GM08714 (cell line): ENCODE results near the gene CCDC127.

Source experiments
- H3K4me3 ChIP-seq: fragments of 200-500 bp; sonication (Bioruptor generic); 2 replicates; pipeline ENCODE4 v1.5.1; 2014; ENCODE audit warnings: mild to moderate bottlenecking, low read length, inconsistent platforms
- ZNF274 ChIP-seq: IDR thresholded peaks from 2 replicates; pipeline ENCODE4 v1.6.1; 2012; ENCODE audit warnings: mild to moderate bottlenecking, low read depth, low read length

Gene CCDC127

DNA sequence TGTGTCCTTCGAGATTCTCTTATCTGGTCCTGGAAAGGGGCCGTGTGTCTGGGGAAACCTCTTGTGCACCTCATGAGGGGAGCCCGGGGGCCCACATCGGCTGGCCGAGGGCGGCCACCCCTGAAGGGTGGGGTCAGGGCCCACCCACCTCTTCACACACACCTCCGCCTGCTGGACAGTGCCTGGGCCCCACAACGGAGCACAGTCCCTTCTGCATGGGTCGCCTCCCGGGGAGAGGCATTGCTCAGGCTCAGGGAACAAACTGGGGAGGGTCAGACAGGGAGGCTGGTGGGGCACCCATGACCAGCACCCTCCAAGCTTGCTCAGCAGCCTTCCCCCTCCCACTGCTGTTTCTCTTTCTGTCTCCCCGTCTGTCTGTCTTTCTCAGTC lies 28.0 kb downstream of the CCDC127 start:
- H3K4me3 ChIP-seq: no peak overlapping the region
- no peak for TF ChIP-seq ZNF274

DNA sequence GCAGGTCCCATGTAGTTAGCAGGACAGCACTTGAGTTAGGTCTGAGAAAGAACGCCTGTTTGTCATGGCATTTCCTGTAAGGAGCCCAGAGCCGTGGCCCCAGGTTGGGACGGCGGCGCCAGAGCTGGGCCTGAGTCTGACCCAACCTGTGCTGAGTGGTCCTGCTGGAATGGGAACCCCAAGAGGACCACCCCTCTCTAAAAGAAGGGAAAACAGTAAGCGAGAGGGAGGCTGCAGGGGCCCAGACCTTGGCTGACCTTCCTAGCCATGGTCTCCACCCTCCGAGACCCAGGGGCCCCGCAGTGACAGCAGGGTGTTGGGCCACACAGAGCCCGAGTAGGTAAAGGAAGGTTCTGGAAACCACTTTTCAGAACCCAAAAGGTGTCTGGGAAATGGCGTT lies 28.5 kb downstream of the CCDC127 start:
- no peak overlapping the region for H3K4me3 ChIP-seq
- no peak for TF ChIP-seq ZNF274

DNA sequence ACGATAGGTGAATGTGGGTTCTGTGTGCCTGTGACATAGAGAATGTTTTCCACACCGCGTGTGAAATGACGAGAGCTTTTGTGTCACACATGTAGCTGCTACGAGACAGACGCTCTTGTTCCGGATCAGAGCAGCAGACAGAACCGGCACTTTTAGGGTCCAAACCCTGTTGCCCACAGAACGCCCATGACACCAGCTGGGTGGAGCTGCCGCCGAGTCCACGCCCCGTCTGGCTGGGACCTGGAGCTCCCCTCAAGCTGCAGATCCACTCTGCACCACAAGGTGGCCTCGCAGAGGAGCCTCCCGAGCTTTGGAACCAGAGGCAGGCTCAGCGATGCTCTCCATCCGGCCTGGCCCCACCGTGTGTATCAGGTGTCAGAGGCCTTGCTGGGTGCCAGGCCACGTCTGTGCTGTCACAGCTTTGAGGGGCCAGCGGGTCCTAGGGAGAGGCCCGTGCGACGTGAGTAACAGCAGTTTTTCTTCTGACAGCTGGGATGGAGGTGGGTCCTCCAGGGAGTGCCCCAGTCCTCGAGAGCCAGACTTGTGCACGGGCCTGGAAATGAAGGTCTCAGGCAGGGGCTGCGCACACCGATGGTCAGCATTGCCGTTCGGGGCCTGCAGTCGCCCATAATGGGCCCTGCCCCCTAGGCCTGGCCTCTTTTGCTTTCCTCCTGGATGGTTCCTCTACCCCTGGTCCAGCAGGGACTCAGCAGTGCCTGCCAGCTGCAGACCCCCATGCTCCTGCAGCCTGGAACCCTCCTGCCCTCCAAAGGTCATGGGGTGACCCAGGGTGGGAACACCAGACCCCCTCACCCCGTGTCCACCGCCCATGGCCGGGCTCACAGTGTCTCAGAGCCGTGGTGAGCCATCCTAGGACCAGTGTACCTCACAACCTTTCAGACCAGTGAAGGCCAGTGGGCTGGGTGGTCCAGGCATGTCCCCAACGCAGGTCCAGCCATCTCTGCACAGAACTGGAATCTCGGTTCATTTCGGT lies 29.2 kb downstream of the CCDC127 start:
- H3K4me3 ChIP-seq: no peak overlapping the region; the same call in 1 of the 2 replicates
- TF ChIP-seq ZNF274: no peak

DNA sequence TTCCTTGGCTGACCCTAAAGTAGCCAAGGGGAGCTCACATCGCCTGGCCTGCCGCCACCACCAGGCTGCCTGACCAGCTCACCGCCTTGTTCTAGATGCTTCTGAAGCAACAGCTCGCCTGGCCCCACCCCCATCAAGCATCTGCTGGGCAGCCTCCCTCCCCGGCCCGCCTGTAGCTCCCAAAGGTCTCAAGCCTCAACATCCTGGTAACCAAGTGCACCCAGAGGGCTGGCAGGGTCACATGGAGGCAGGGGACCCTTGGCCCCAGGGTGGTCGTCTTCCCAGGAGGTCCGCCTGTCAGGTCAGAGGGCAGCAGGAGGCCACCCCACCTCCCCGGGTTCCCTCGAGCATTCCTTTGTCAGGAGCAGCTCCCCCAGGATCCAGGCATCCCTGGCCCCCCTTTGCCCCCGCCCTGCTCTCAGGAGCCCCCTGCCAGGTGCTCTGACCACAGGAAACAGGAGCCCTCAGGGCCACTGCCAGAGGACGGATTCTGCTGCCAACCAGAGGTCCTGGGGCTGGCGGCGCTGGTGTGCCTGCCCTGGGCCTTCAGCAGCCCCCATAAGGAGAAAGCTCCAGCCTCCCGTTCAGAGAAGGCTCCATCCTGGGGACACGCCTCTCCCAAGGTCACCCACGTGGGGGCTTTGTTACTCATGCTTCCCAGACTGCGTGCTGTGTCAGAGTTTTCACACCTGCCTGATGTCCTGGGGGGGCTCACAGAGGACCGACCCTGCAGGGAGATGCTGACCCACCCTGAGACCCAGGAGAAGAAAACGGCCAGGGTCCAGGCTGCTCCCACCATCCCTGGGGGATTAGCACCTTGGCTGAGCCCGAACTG lies 30.1 kb downstream of the CCDC127 start:
- no peak overlapping the region; the same call in 1 of the 2 replicates for H3K4me3 ChIP-seq
- TF ChIP-seq ZNF274: no peak

DNA sequence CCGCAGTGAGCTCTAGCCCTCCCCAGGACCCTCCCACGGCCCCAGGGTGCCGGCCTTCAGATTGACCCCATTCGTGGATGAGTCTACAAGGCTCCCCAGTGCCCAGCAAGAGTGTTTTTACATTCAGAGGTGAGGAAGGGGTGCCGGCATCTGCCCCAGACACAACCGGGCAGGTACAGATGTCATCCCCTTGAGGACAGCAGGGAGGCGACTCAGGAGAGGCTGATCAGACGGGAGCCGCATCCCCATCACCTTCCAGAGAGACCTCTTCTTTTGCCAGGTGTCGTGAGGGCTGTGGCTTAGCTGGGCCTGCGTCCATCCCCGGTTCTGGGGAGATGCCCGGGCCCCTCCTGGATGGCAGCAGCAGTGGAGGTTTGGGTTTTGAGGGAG lies 30.9 kb downstream of the CCDC127 start:
- TF ChIP-seq ZNF274: no peak

DNA sequence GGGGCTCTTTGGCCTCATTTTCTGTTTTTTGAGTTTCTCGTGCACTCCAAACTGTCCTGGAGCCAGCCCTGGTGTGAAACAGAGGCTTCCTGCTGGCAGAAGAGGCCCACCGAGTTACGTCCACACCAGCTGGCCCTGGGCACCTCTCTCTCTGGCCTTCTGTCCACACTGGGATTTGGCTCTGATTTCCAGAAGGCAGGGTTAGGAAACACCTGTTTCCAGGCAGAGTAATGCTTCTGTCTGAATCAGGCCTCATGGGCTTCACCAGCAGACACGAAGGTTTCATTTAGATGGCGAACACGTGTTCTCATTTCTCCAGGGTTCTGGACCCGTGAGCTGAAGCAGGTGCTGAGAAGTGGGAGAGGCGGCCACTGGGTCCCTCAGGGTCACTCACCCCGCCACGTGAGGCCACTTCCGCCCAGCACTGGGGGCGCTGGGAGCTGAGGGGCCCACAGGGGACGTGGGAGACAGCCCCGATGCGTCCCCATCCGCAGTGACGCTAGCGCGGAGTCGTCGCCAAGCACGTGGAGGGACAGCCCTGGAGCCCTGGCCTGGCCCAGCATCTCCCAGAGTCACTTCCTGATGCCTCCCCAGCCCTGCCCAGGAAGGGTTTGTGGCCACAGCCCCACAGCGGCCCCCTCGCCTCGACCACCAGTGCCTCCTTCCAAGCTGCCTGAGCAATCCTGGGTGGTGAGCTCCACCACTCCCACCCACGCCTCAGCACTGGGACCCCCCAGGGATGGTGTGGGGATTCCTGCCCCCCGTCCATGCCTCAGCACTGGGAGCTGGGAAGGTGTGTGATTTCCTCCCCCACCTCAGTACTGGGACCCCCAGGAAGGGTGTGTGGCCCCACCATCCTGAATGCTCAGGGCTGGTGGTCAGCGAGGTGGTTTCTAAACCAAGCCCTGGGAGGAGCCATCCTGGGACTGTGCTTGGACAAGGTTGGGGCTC lies 31.6 kb downstream of the CCDC127 start:
- TF ChIP-seq ZNF274: no peak

More for the DNA sequence above, 30.9 kb downstream of the CCDC127 start:
- H3K4me3 ChIP-seq: no peak overlapping the region

DNA sequence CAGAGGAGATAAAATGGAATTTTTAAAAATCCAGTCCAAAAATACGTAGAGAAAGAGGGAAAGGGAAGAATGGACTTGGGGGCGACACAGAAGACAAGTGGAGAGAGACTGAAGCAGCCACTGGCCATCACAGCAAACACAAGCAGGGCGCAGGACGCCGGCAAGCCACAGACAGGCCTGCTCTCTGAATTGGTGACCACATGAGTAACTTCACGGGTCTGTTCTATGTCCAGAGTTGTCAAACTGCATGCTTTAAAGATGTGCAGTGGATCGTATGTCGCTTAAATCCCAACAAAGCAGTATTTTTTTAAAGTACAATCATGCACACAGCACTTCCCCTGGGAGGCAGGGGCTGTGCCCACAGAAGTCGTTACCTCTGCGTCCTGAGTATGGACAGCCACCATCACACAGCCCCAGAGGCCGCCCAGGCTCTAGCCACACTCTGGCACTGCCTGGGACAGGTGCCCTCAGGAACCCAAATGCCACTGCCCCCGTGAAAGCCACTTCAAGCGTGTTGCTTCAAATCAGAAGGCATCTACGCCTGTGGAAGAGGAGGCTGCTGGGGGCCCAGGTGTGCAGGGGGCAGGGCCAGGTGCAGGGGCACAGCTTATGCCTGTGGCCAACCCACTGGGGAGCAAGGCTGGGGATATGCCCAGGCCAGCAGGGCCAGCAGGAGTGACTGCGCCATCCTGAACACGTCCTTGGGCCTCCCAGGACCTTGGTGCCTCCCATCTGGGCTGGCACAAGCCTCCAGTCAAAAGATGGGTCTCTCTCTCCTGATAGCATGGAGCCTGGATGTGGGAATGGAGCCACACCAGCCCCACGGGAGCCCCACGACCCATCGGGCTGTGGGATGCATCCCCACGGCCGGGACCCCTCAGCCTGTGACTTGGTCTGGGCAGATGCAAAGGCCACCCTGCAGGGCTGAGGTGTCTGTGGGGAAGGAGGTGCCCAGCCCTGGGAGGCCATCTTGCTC lies 32.6 kb downstream of the CCDC127 start:
- H3K4me3 ChIP-seq: no peak overlapping the region
- TF ChIP-seq ZNF274: no peak

More for the DNA sequence above, 31.6 kb downstream of the CCDC127 start:
- H3K4me3 ChIP-seq: no peak overlapping the region

DNA sequence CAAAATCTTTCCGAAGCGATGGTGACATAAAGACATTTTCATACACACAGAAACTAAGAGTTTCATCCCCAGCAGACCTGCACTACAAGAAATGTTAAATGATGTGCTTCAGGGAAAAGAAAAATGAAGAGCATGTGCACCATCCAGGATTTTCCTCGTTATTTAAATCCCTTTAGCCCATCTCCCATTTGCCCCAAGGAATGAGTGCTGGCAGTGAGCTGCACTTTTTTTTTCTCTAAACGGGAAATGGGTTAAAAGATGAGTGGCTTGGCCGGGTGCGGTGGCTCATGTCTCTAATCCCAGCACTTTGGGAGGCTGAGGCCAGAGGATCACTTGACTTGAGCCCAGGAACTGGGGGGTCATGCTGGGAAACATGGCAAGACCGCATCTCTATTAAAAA lies 33.5 kb downstream of the CCDC127 start:
- no peak overlapping the region for H3K4me3 ChIP-seq
- TF ChIP-seq ZNF274: no peak

DNA sequence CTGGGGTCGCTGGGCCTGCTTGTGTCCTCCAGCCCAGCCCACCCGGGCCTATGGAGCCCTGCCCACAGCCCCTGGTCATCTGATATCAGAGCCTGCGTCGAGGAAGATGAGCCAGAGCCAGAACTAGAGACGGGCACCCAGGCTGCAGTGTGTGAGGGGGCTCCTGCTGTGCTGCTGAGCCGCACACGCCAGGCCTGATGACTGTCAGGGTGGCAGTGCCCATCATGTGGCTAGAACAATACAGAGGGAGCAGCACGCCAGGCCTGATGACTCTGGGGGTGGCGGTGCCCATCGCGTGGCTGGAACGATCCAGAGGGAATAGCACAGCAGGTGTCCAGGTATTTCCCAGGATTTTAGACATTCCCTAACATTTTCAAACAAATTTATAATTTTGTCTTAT lies 35.8 kb downstream of the CCDC127 start:
- TF ChIP-seq ZNF274: no peak
- H3K4me3 ChIP-seq: no peak overlapping the region

DNA sequence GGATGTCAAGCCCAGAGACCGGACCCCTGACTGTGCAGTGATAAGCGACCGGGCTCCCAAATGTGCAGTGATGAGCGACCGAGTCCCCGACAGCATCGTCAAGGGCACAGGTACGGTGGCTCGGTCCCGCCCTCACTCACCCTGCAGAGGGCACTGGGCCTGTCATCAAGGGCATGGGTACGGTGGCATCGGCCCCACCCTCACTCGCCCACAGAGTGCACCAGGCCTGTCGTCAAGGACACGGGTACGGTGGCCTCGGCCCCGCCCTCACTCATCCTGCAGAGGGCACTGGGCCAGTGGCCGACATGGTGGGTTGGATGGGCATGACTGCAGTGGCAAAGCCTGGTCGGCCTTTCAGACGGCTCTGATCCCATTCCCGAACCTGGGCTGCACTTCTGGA lies 36.4 kb downstream of the CCDC127 start:
- H3K4me3 ChIP-seq: no peak overlapping the region
- no peak for TF ChIP-seq ZNF274

DNA sequence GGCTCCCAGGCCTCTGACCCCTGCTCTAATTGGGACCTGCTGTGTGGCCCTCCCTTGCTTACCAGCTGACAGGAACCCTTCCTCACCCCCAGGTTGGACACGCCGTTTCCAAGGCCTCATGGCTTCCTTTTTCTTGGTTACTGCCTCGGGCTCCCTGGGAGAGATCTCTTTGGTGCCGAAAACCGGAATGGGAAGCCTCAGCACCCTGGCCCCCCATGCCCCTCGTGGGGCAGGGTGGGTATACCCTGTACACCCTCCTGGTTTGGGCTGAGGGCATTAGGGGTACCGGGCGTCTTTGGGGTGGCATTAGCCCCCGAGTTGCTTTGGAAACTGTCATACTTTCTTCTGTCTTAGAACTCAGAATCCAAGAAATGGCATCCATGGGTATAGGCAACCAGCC lies 36.8 kb downstream of the CCDC127 start:
- no peak for TF ChIP-seq ZNF274

DNA sequence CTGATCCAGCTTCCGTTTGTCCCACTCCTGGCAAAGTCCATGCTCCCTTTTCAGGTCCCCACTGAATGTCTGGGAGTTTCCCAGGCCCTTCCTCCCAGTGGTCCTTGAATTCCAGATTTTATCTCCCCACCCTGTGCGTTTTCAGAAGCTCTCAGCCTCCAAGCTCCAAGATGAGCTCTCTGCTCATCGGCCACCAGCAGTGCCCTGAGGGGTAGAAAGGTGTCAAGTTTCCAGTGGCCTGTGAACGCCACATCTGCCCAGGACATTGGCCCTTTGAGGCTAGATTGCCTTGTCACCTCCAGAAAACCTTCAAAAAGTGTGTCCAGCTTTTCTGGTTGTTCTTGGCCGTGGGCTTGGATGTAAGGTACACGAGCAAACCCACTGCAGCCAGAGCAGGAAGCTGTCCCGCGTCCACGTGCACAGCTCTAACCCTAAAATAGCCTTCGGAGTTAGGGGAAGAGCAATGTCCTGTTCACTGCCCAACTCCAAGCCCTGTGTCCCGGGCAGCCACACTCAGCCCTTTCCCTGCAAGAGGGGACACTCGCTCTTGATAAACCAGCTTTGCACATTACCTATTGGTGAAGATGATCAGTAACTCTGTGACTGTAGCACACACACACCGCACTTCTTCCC lies 37.6 kb downstream of the CCDC127 start:
- no peak for TF ChIP-seq ZNF274
- H3K4me3 ChIP-seq: no peak overlapping the region

More for the DNA sequence above, 36.8 kb downstream of the CCDC127 start:
- H3K4me3 ChIP-seq: no peak overlapping the region
